ENCODE results near the gene FOS.
A peak's percentile ranks its signal among the peaks of the same experiment; 100 is the strongest.

Gene FOS

GRCh38 chr14:75258803-75259509 lies 19.7 kb upstream of the FOS start:
- in situ Hi-C loops (cut with MboI; ENCODE audit: low pct_unique_long_range_greater_than_20kb, low sequenced_read_pairs, unreplicated experiment): no loop called here
- peak; percentile 93 for DNase-seq (ENCODE audit: low spot score)

GRCh38 chr14:75259510-75259855 lies 19.1 kb upstream of the FOS start:
- in situ Hi-C loops (cut with MboI; ENCODE audit: low pct_unique_long_range_greater_than_20kb, low sequenced_read_pairs, unreplicated experiment): no loop called here
- DNase-seq (ENCODE audit: low spot score): no peak
- peak; percentile 2 for TF ChIP-seq CTCF (IDR thresholded peaks at IDR 0.05; ENCODE audit: extremely low read depth, insufficient read depth, missing control alignments)

More at GRCh38 chr14:75258803-75259509, 19.7 kb upstream of the FOS start:
- TF ChIP-seq CTCF (IDR thresholded peaks at IDR 0.05; ENCODE audit: extremely low read depth, insufficient read depth, missing control alignments): no peak

- no peak for DNase-seq (ENCODE audit: low spot score)
- no peak for TF ChIP-seq CTCF (IDR thresholded peaks at IDR 0.05; ENCODE audit: extremely low read depth, insufficient read depth, missing control alignments)
- in situ Hi-C loops (cut with MboI; ENCODE audit: low pct_unique_long_range_greater_than_20kb, low sequenced_read_pairs, unreplicated experiment): no loop called here
Observed at GRCh38 chr14:75260025-75260763, 18.4 kb upstream of the FOS start.

- in situ Hi-C loops (cut with MboI; ENCODE audit: low pct_unique_long_range_greater_than_20kb, low sequenced_read_pairs, unreplicated experiment): no loop called here
- DNase-seq (ENCODE audit: low spot score): no peak
- no peak for TF ChIP-seq CTCF (IDR thresholded peaks at IDR 0.05; ENCODE audit: extremely low read depth, insufficient read depth, missing control alignments)
Observed at GRCh38 chr14:75261820-75262219, 16.8 kb upstream of the FOS start.

- in situ Hi-C loops (cut with MboI; ENCODE audit: low pct_unique_long_range_greater_than_20kb, low sequenced_read_pairs, unreplicated experiment): no loop called here
- DNase-seq (ENCODE audit: low spot score): no peak
- TF ChIP-seq CTCF (IDR thresholded peaks at IDR 0.05; ENCODE audit: extremely low read depth, insufficient read depth, missing control alignments): no peak
Observed at GRCh38 chr14:75262641-75263040, 16.0 kb upstream of the FOS start.

GRCh38 chr14:75264036-75264435 lies 14.6 kb upstream of the FOS start:
- no peak for TF ChIP-seq CTCF (IDR thresholded peaks at IDR 0.05; ENCODE audit: extremely low read depth, insufficient read depth, missing control alignments)
- DNase-seq (ENCODE audit: low spot score): no peak
- in situ Hi-C loops (cut with MboI; ENCODE audit: low pct_unique_long_range_greater_than_20kb, low sequenced_read_pairs, unreplicated experiment): no loop called here

All from GM13977 (cell line).